Activated T-cell treated with anti-CD3 and anti-CD28 coated beads, Interleukin-2, amount 50 U/mL, for 72 hours (primary cell): ENCODE data around the gene DZANK1. TPM values are rescaled to one million over a fixed set of nuclear protein-coding genes. Genes with fewer than 3 reads are reported as not detected.
"Not testable (repeated sequence)": the region's sequence is repeated elsewhere in the genome, so short reads cannot be mapped to it uniquely, and the experiment has no call there.

Experiments used
- ATAC-seq, 2 donors: fragments of 150-1000 bp; cut with Tn5 transposase; replicated peaks in 1 of 2; 2 replicates each; pipeline ENCODE4 v1.10.0; 2021; ENCODE audit warnings: moderate library complexity in 2 of 2, mild to moderate bottlenecking in 1 of 2
- DNase-seq, 2 donors: peaks; one replicate each; pipeline ENCODE4 v3.0.0; 2021 to 2022; ENCODE audit warnings: mixed read lengths in 1 of 2
- H3K27ac Mint-ChIP-seq: one replicate; pipeline ENCODE4 v1.8.0; 2022; ENCODE audit warnings: mild to moderate bottlenecking, moderate library complexity, mixed read lengths
- H3K27me3 Mint-ChIP-seq: one replicate; pipeline ENCODE4 v1.8.0; 2022; ENCODE audit warnings: low read depth, mixed read lengths
- H3K36me3 Mint-ChIP-seq, 2 donors: one replicate each; pipeline ENCODE4 v1.8.0; 2022; ENCODE audit warnings: mixed read lengths in 2 of 2, mild to moderate bottlenecking in 1 of 2; ENCODE audit not compliant: insufficient read depth in 2 of 2
- H3K4me1 Mint-ChIP-seq: one replicate; pipeline ENCODE4 v1.8.0; 2022; ENCODE audit warnings: low read depth, mixed read lengths
- H3K4me3 Mint-ChIP-seq, 2 donors: one replicate each; pipeline ENCODE4 v1.8.0; 2022; ENCODE audit warnings: mild to moderate bottlenecking in 2 of 2, mixed read lengths in 2 of 2, moderate library complexity in 2 of 2
- H3K9me3 Mint-ChIP-seq, 2 donors: one replicate each; pipeline ENCODE4 v1.8.0; 2022; ENCODE audit warnings: mixed read lengths in 2 of 2
- total RNA-seq, 2 donors: library from RNA; stranded (reverse); gene quantifications; one replicate each; pipeline ENCODE4 v1.2.3, GENCODE V29; 2022

Gene DZANK1
- total RNA-seq, 2 donors from 2014 or later: 3.0 to 3.1 TPM

DNA sequence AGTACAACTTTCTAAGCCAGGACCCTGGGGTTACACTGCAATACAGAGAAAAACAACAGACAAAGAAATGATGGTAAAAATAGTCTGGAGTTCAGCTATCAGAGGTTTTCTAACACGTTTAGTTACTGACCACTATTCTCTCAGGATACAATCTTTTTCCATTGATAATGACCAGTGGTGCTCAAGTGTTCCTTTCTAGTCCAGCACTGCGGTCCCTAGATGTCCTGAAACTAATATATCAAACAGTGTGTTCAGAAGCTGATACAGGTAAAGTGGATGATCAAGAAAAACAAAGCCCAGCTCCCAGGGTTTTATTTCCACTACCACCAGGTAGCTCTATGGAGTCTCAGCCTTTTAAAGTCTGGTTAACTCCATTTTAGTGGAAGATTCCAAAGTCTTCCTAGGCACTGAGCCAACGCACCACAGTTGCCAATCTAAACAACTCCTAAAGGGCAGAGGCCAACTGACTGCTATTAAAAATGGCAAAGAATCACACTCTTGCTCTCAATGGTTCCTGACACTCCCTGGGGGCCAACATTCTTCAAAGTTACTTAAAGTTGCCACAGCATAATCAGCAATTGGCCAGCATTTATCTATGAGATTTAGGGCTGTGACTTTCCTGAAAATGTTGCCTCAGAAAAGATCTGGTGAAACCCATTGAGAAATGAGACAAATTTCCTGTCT lies 38.2 kb downstream of the DZANK1 start:
- ATAC-seq: no peak
- H3K4me1 Mint-ChIP-seq: no peaks in the 10 kb centered on the region
- H3K9me3 Mint-ChIP-seq: no peaks in the 10 kb centered on the region
- no peak overlapping the region for H3K27ac Mint-ChIP-seq
- H3K4me3 Mint-ChIP-seq: no peak overlapping the region
- no peak for DNase-seq
- H3K36me3 Mint-ChIP-seq: no peaks in the 10 kb centered on the region
- no peaks in the 10 kb centered on the region for H3K27me3 Mint-ChIP-seq

DNA sequence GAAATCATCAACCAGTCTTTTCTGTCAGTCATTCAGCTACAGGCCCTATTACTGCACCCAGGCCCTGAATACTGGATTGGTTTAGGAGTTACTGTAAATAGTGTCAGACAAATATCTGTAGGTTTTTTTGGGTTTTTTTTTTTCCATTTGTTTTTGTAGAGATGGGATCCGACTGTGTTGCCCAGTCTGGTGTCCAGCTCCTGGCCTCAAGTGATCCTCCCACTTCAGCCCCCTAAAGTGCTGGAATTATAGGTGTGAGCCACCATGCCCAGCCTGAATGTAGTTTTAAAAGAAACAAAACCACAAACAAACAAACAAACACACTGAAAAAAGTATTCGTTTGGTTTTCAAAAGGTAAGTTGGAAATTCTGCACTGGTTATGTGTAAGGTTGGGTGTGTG lies 39.6 kb downstream of the DZANK1 start:
- Mint-ChIP-seq H3K27me3 (no peaks in the 10 kb centered on the region), H3K36me3 (no peaks in the 10 kb centered on the region), H3K4me1 (no peaks in the 10 kb centered on the region), H3K27ac (no peak overlapping the region), H3K4me3 (no peak overlapping the region), H3K9me3 (no peaks in the 10 kb centered on the region)
- DNase-seq: no peak
- ATAC-seq: no peak

DNA sequence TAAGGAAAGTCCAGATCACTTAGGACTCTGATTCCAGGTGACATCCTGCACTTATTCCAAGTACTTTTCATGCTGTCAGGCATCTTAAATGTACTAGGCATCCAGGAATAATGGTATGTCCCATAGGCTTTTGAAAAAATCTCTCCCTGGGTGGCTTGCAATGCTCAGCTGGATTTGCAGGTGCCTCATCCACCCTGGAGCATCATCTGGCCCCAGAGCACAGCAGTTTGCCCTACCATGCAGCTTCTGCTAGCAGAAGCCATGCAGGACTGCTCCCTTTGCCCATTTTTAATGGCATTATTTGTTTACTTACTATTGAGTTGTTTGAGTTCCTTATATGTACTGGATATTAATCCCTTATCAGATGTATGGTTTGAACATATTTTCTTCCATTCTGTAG lies 45.2 kb downstream of the DZANK1 start:
- no peaks in the 10 kb centered on the region for H3K27me3 Mint-ChIP-seq
- no peak overlapping the region for H3K27ac Mint-ChIP-seq
- H3K36me3 Mint-ChIP-seq: no peaks in the 10 kb centered on the region
- no peaks in the 10 kb centered on the region for H3K9me3 Mint-ChIP-seq
- no peak overlapping the region for H3K4me3 Mint-ChIP-seq
- ATAC-seq: no peak
- no peak for DNase-seq
- H3K4me1 Mint-ChIP-seq: no peaks in the 10 kb centered on the region

DNA sequence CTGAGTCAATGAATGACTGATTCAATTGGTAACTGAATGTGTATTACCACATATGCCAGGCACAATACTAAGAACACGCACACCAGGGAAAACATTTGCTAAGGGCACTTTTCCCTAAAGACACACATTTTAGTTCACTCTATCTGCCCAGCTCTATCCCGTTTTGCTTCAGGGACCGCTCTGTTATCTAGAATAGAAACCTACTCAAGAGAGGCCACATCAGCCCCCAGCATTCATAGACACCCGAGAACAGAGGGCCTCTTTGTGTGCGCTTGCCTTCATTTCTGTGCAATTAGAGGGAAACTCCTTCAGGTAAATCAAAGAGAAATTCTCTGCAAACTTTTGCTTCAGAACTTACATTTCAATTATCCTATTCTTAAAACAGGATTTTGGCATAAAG lies 50.3 kb downstream of the DZANK1 start:
- no peaks in the 10 kb centered on the region for H3K27me3 Mint-ChIP-seq
- no peak overlapping the region for H3K4me3 Mint-ChIP-seq
- peaks cover 9% of the 10 kb centered on the region for H3K4me1 Mint-ChIP-seq
- no peaks in the 10 kb centered on the region for H3K9me3 Mint-ChIP-seq
- H3K27ac Mint-ChIP-seq: no peak overlapping the region
- ATAC-seq (no peak), DNase-seq (no peak)
- no peaks in the 10 kb centered on the region for H3K36me3 Mint-ChIP-seq

DNA sequence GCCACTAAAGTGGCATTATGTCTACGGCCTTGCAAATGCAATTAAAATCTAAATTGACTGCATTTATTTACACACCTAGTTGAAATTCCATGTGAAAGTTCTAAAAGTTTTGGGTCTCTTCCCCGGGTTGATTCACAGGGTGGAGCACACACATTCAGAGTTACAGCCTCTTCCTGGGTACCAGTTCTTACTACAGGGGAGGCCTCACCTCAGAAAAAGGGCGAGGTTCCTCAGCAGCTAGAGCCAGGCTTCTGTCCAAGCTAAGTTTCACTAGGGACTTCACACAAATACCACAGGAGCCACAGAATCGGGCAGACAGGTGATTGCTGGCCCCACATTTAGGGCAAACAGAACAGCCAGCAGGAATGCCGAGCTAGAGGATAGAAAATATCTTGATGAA lies 52.7 kb downstream of the DZANK1 start:
- H3K27ac Mint-ChIP-seq: no peak overlapping the region
- H3K27me3 Mint-ChIP-seq: no peaks in the 10 kb centered on the region
- H3K36me3 Mint-ChIP-seq: no peaks in the 10 kb centered on the region
- H3K9me3 Mint-ChIP-seq: no peaks in the 10 kb centered on the region
- H3K4me1 Mint-ChIP-seq: peaks cover 9% of the 10 kb centered on the region
- ATAC-seq: no peak
- no peak overlapping the region for H3K4me3 Mint-ChIP-seq
- DNase-seq: no peak

DNA sequence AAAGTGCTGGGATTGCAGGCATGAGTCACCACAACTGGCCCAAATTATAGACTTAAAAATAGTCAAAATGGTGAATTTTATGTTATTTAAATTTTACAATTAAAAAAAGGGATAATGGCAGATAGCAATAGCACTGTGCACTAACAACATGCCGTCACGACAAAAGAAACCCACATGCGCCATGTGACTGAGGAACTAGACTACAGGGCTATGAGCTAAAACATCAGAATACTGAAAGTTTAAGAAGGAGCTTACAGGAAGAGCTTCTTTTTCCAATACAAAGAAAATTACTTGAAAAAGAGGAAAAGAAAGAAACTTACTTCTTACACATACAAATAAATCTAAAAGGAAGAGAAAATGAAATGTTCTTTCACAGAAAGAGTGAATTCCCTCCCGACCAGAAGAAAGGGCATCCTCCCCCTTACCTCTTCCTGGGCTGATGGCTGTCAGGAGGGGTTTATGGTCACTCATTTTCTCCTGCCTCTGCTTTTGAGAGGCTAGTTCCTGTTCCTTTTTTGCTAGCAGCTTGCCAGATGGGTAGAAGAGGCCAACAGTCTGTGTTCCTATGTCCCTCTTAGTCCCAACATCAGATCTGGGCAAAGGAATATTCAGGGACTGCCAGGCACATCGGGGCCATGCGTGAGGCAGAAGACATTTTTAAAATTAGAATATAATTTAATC lies 54.5 kb downstream of the DZANK1 start:
- ATAC-seq: no peak
- Mint-ChIP-seq H3K4me1 (peaks cover 9% of the 10 kb centered on the region), H3K27ac (no peak overlapping the region), H3K4me3 (no peak overlapping the region), H3K9me3 (no peaks in the 10 kb centered on the region), H3K27me3 (no peaks in the 10 kb centered on the region), H3K36me3 (no peaks in the 10 kb centered on the region)
- DNase-seq: no peak

DNA sequence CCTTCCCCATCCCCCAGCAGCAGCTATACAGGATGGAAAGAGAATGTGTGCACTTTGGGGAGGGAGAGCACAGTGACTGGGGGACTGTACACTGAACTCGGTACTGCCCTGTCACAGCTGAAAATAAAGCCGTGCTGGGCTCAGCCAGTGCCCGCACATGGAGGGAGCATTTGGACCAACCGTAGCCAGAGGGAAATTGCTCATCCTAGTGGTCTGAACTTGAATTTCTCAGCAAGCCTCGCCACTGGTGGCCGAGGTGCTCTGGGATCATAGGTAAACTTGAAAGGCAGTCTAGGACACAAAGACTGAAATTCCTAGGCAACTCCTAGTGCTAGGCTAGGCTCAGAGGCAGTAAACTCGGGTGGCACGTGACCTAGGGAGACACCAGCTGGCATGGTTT lies 61.0 kb downstream of the DZANK1 start:
- DNase-seq (no peak), ATAC-seq (no peak)
- Mint-ChIP-seq H3K27me3 (no peaks in the 10 kb centered on the region), H3K36me3 (peaks cover 2 to 7% of the 10 kb centered on the region in 2 donors), H3K4me1 (no peaks in the 10 kb centered on the region), H3K4me3 (no peak overlapping the region), H3K9me3 (peaks cover 0 to 4% of the 10 kb centered on the region in 2 donors), H3K27ac (no peak overlapping the region)

DNA sequence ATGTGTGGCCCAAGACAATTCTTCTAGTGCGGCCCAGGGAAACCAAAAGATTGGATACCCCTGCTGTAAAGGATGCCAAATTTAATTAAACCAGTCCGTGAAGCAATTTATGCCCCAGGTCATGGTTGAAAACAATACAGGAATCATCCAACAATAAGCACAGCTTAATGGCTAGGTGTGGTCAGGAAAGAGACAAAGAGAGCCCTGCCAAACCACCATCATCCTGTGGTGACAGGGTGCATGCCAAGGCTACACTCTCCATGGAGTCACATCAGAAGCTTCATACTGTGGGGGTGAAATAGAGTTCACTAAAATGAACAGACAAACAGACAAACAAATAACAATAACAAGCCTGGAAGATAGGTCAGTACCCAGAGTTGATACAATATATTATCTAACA lies 62.7 kb downstream of the DZANK1 start:
- ATAC-seq (no peak), DNase-seq (no peak)
- Mint-ChIP-seq H3K9me3 (peaks cover 0 to 4% of the 10 kb centered on the region in 2 donors), H3K27ac (peak overlapping the region; percentile 50), H3K4me1 (no peaks in the 10 kb centered on the region), H3K36me3 (peaks cover 2 to 7% of the 10 kb centered on the region in 2 donors), H3K27me3 (no peaks in the 10 kb centered on the region), H3K4me3 (no peak overlapping the region)

DNA sequence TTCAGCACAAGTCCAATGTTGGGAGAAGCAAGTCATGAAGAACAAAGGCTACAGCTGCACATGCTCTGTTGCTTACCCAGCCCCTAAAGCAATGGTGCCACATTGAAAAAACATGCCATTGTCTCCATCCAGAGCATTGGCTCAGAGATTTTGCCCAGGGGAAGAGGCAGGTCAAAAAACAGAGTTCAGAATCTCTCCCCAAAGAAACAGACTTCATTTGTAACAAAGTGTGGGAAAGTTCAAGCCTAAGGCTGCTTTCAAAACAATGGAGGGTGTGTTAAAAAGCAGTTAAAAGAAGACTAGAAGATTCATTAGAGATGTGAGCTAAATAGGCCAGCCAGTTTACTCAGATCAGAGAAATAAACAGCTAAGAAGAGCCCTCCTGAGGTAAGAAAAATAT lies 63.6 kb downstream of the DZANK1 start:
- Mint-ChIP-seq H3K4me1 (no peaks in the 10 kb centered on the region), H3K27me3 (no peaks in the 10 kb centered on the region), H3K9me3 (peaks cover 0 to 4% of the 10 kb centered on the region in 2 donors), H3K27ac (no peak overlapping the region), H3K4me3 (no peak overlapping the region), H3K36me3 (peaks cover 2 to 7% of the 10 kb centered on the region in 2 donors)
- DNase-seq (no peak), ATAC-seq (no peak)

DNA sequence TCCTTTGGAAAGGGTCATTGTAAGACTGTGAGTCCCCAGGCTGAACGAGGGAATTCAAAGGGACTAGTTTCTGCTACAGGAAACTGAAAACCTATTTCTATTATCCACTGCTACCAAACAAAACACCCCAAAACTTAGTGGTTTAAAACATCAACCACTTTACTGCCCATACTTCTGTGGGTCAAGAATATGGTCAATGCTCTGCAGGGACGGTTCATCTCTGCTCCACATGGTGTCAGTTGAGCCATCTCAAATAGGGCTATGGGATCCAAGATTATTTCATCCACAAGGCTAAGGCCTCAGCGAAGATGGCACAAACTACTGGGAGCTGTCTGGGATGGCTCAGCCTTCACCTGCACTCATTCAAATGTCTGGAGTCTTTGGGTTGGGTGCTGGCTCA lies 65.5 kb downstream of the DZANK1 start:
- ATAC-seq (no peak), DNase-seq (no peak)
- Mint-ChIP-seq H3K9me3 (peaks cover 0 to 4% of the 10 kb centered on the region in 2 donors), H3K27me3 (no peaks in the 10 kb centered on the region), H3K4me1 (no peaks in the 10 kb centered on the region), H3K4me3 (no peak overlapping the region), H3K27ac (no peak overlapping the region), H3K36me3 (peaks cover 2 to 7% of the 10 kb centered on the region in 2 donors)

DNA sequence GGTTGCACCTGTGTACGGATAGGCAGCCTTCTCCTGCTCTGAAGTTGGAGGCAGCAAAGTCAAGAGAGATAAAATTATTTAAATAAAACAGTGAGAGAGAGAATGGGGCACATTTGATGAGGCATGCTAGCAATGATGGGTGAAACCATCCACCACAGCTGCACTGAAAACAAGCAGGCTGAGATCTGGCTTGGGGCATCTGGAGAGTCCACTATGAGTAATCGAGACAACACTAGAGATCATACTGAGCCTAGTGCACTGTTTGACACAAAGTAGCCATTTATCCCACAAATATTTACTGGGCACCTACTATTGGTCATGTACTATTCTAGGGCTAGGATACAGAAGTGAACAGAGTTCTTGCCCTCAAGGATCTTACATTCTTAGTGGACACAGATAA lies 66.4 kb downstream of the DZANK1 start:
- Mint-ChIP-seq H3K27ac (no peak overlapping the region), H3K36me3 (peaks cover 2 to 7% of the 10 kb centered on the region in 2 donors), H3K4me1 (no peaks in the 10 kb centered on the region), H3K4me3 (no peak overlapping the region), H3K9me3 (peaks cover 0 to 4% of the 10 kb centered on the region in 2 donors), H3K27me3 (no peaks in the 10 kb centered on the region)
- ATAC-seq (no peak), DNase-seq (no peak)

DNA sequence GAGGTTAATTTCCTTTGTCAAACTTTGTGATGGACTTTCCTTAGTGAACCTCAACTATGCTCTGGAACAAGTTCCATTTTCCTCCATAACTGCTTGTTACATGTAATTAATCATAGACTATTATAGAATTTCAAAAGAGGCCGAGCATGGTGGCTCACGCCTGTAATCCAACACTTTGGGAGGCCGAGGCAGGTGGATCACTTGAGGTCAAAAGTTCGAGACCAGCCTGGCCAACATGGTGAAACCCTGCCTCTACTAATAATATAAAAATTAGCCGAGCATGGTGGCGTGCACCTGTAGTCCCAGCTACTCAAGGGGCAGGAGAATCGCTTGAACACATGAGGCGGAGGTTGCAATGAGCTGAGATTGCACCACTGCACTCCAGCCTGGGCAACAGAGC lies 68.1 kb downstream of the DZANK1 start:
- not testable (repeated sequence) for H3K36me3 Mint-ChIP-seq, H3K27me3 Mint-ChIP-seq, ATAC-seq, H3K4me3 Mint-ChIP-seq, H3K27ac Mint-ChIP-seq, H3K4me1 Mint-ChIP-seq, H3K9me3 Mint-ChIP-seq, DNase-seq

DNA sequence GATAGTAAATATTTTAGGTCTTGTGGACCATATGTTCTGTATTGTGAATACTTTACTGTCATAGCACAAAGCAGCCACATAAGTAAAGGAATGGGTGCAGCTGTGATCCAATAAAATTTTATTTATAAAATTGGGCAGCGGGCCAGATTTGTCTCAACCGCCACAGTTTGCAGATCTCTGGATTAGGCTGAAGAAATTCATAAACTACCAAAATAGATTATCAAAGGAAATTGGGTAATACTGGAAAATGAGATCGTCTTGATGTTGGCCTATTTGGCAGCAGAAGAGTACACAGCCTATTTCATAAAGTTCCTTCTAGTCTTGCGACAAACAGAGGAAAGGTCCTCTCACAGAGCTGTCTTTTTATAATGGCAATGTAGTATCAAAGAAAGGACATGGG lies 69.8 kb downstream of the DZANK1 start:
- no peak for ATAC-seq
- no peak for DNase-seq
- Mint-ChIP-seq H3K9me3 (peaks cover 0 to 4% of the 10 kb centered on the region in 2 donors), H3K4me3 (no peak overlapping the region), H3K36me3 (peaks cover 2 to 4% of the 10 kb centered on the region in 2 donors), H3K4me1 (no peaks in the 10 kb centered on the region), H3K27me3 (no peaks in the 10 kb centered on the region), H3K27ac (no peak overlapping the region)

DNA sequence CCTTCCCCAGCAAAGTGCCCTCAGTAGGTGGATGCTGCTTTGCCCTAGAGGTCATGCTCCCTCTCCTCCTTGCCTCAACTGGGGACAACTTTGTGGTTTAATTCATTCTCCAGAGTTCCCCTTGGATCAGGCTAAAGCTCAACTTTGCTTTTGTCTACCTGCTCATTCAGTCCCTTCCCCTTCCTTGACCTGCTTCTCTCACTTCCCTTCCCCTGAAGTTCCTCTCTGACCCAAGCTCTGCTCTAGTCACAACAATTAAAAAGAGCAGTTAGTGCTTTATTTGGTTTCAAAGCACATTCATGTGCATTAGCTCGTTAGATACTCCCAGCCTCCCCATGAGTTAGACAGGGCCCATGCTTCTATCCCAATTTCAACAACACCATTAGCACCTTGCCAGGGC lies 71.3 kb downstream of the DZANK1 start:
- H3K27ac Mint-ChIP-seq: no peak overlapping the region
- ATAC-seq: no peak
- H3K27me3 Mint-ChIP-seq: no peaks in the 10 kb centered on the region
- no peak for DNase-seq
- no peaks in the 10 kb centered on the region for H3K4me1 Mint-ChIP-seq
- no peaks in the 10 kb centered on the region for H3K9me3 Mint-ChIP-seq
- no peaks in the 10 kb centered on the region for H3K36me3 Mint-ChIP-seq
- H3K4me3 Mint-ChIP-seq: no peak overlapping the region
